Left ventricle myocardium inferior (tissue), 1 donor: ENCODE data around the gene AUTS2. TPM values are rescaled to one million over a fixed set of nuclear protein-coding genes. Genes with fewer than 3 reads are reported as not detected.

Experiments used
- DNase-seq: peaks from one replicate; pipeline ENCODE4 v3.0.0-alpha.2; 2020
- H3K27ac ChIP-seq: fragments of 200-600 bp; replicated peaks from 2 replicates; pipeline ENCODE4 v1.8.0; 2021
- H3K27me3 ChIP-seq: fragments of 200-600 bp; 2 replicates; pipeline ENCODE4 v1.8.0; 2021; ENCODE audit warnings: low read depth
- H3K36me3 ChIP-seq: fragments of 200-600 bp; 2 replicates; pipeline ENCODE4 v1.8.0; 2021
- H3K4me1 ChIP-seq: fragments of 200-600 bp; 2 replicates; pipeline ENCODE4 v1.8.0; 2021
- H3K4me3 ChIP-seq: fragments of 200-600 bp; 2 replicates; pipeline ENCODE4 v1.8.0; 2021; ENCODE audit warnings: mild to moderate bottlenecking, moderate library complexity
- H3K9me3 ChIP-seq: fragments of 200-600 bp; replicated peaks from 2 replicates; pipeline ENCODE4 v1.8.0; 2021
- CTCF ChIP-seq: fragments of 200-600 bp; IDR thresholded peaks from 2 replicates; pipeline ENCODE4 v1.8.0; 2021; ENCODE audit warnings: antibody characterized with exemption, mild to moderate bottlenecking, borderline replicate concordance
- intact Hi-C: fragments of 100-400 bp; cut with micrococcal nuclease; formaldehyde crosslinking; loops from one replicate; pipeline ENCODE4 v1.11.0; 2022
- total RNA-seq: library from RNA; stranded (reverse); fragmentation: NEBNext Ultra II Directional; extraction: Animal tissue kit (Norgen Biotek cat#: 25700); gene quantifications from one replicate; pipeline ENCODE4 v1.2.1, GENCODE V29; 2021
- donor health status: DM: no; HTN: yes; CAD: no; lungs with severe emphysema.

The AUTS2 gene
- total RNA-seq, 1 donor from 2014 or later, result 10.5 TPM

DNA sequence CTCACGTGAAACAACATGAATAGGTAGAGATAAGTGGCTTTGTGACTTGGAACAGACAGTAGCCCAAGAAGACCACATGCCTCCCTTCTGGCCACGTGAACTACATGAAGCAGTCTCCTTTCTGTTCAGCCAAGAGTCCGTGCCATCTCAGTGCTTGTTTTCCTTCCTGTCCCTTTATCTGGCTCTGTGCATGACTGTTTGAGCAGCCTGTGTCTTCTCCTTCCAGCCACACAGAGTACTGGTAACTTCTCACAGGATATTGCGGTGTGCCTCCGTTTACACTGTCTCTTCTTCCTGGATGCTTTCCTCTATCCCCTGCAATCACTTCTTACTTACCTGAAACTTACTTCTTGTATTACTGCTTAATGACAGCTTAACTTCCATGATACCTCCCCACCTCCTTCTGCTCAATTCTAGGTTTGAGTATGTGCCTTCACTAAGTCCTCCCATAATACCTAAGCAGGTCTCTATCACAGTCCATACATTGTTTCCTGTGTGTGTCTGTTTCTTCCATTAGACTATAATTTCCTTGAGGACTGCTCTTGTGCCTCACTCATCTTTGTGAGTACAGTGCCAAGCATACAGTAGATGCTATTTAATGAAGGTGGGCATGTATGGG, 748.7 kb downstream of the AUTS2 start:
- no peak overlapping the region for H3K4me3 ChIP-seq
- no peak overlapping the region for H3K27ac ChIP-seq
- H3K4me1 ChIP-seq, result peaks cover 4% of the 10 kb centered on the region
- intact Hi-C loops, result no loop called here
- H3K36me3 ChIP-seq, result no peaks in the 10 kb centered on the region
- DNase-seq, result no peak
- no peak for TF ChIP-seq CTCF
- no peaks in the 10 kb centered on the region for H3K9me3 ChIP-seq
- H3K27me3 ChIP-seq, result no peaks in the 10 kb centered on the region

DNA sequence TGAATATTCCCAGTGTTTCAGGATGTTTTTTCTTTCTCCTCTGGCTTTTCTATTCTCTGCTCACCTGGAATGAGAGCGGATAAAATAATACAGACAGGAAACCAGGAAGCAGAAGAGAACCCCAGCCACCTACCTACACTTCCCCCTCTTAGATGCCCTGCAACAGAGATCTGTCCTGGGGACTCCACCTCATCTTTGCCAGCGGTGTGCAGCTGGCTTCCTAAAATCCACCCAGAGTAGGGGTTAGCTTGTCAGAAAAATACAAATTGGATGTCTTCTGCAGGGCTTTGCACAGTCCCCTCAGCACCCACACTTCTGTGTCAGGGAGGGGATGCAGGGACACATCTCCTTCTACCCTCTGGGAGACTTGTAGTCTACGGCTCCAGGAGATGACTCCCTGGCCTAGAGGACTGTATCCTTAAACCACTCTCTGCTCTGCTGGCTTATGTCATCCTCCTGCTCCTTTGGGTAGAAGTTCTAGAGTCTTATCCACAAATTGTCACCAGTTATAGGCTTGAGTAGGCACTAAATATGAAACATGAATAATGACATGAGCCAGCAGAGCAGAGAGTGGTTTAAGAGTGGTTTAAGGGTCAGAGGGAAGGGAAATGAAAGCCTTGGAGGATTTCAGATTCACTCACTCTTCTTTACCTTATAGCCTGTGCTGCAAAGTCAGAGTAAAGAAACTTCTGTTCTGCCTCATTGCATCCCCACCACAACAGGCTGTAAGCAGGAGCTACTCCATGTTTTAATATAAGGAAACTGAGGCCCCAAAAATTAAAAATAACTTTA, 749.4 kb downstream of the AUTS2 start:
- DNase-seq, result no peak
- Histone ChIP-seq H3K4me1 (peaks cover 4% of the 10 kb centered on the region), H3K36me3 (no peaks in the 10 kb centered on the region), H3K27ac (no peak overlapping the region), H3K27me3 (no peaks in the 10 kb centered on the region), H3K4me3 (no peak overlapping the region), H3K9me3 (no peaks in the 10 kb centered on the region)
- intact Hi-C loops, result no loop called here
- TF ChIP-seq CTCF, result no peak

DNA sequence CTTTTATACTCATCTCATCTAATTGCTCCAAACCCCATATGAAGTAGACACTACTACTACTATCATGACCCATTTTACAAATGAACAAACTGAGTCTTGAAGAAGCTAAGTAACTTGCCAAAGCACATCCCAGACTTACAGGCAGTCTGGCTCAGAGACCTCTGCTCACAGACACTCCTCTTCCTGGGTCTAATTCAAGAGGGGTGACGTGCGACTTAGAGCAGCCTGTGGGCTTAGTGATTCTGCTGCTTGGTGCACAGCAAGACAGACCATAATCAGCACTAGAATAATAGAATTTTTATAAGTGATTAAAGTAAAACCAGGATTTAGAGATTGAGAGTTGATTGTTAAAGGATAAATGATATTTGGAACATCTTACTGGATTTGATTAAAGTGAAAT, 750.8 kb downstream of the AUTS2 start:
- no peak for TF ChIP-seq CTCF
- intact Hi-C loops, result no loop called here

DNA sequence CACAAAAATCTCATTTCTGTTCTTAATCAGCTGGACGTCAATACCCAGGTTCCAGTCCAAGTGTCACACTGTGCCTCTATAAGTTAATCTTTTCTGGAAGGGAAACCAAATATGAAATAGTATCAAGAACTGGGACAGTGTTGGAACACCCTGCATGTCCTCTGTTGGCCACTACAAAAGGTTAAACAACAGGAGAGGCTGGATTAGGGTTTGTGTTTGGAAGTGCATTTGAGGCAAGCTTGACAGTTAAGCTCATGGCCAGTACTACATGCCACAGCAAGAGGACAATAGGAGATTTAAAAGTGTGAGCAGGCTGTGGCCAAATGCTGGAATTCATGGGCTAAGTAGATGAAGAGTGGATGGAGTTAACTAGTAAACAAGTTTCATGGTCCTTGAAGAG, 751.5 kb downstream of the AUTS2 start:
- peaks cover 14% of the 10 kb centered on the region for H3K4me1 ChIP-seq
- no peaks in the 10 kb centered on the region for H3K9me3 ChIP-seq
- DNase-seq, result no peak
- no peaks in the 10 kb centered on the region for H3K27me3 ChIP-seq
- H3K27ac ChIP-seq, result no peak overlapping the region
- intact Hi-C loops, result no loop called here
- peak; percentile 15 for TF ChIP-seq CTCF
- H3K36me3 ChIP-seq, result no peaks in the 10 kb centered on the region
- H3K4me3 ChIP-seq, result no peak overlapping the region

More for the DNA sequence above, 750.8 kb downstream of the AUTS2 start:
- H3K9me3 ChIP-seq, result no peaks in the 10 kb centered on the region
- H3K36me3 ChIP-seq, result no peaks in the 10 kb centered on the region
- H3K4me3 ChIP-seq, result no peak overlapping the region
- no peak for DNase-seq
- no peaks in the 10 kb centered on the region for H3K27me3 ChIP-seq
- peaks cover 11% of the 10 kb centered on the region for H3K4me1 ChIP-seq
- H3K27ac ChIP-seq, result no peak overlapping the region

DNA sequence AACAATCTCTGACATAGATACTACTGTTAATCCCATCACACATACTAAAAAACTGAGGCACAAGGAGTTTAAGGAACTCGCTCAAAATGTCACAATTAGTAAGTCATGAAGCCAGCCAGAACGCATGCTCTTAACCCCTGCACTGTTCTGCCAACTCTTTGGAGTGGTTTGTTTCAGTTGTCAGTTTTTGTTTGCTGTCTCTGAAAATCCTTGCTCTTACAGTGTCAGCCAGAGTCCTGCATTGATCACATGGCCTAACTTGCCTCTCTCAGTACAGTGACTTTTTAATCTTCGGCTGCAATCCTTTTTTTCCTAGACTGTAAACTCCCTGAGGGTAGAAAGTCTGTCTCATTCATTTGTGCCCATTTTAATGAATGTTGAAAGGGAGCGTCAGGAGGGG, 753.8 kb downstream of the AUTS2 start:
- intact Hi-C loops, result no loop called here
- no peaks in the 10 kb centered on the region for H3K27me3 ChIP-seq
- H3K4me1 ChIP-seq, result peaks cover 14% of the 10 kb centered on the region
- H3K4me3 ChIP-seq, result no peak overlapping the region
- no peak for DNase-seq
- no peaks in the 10 kb centered on the region for H3K36me3 ChIP-seq
- no peaks in the 10 kb centered on the region for H3K9me3 ChIP-seq
- TF ChIP-seq CTCF, result no peak
- H3K27ac ChIP-seq, result no peak overlapping the region
